IPS-NIHi7 (cell line): ENCODE results near the gene BCL2.
"Not testable (repeated sequence)": the region's sequence is repeated elsewhere in the genome, so short reads cannot be mapped to it uniquely, and the experiment has no call there.

ENCODE experiments used
- DNase-seq: peaks from one replicate; pipeline ENCODE4 v3.0.0; 2012; ENCODE audit warnings: mixed read lengths; ENCODE audit errors: extremely low spot score

Gene BCL2

GRCh38 chr18:63258749-63259566 lies 60.6 kb downstream of the BCL2 start:
- no peak for DNase-seq

GRCh38 chr18:63257453-63257852 lies 62.1 kb downstream of the BCL2 start:
- no peak for DNase-seq

DNA sequence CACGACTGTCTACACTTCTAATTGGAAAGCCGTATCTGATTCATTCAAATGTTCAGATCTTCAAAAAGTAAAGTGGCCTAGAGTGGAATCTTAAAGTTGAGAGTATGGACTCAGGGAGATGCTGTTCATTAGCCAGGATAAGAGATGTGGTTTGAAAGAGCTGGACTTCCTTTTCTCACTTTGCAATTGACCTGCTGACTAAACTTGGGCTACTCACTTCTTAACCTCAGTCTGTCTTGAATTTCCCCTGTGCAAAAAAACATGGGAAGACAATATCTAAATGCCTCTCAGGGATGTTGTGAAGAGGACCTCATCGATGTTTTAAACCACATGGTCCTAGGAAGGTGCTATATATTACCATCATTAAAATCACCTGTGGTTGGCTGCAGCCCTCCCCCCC lies 64.1 kb downstream of the BCL2 start:
- no peak for DNase-seq

GRCh38 chr18:63254716-63255399 lies 64.7 kb downstream of the BCL2 start:
- DNase-seq: no peak

GRCh38 chr18:63253428-63254372 lies 65.9 kb downstream of the BCL2 start:
- no peak for DNase-seq

- no peak for DNase-seq
Observed at GRCh38 chr18:63253014-63253413, 66.6 kb downstream of the BCL2 start.

GRCh38 chr18:63249771-63250170 lies 69.8 kb downstream of the BCL2 start:
- DNase-seq: no peak

DNA sequence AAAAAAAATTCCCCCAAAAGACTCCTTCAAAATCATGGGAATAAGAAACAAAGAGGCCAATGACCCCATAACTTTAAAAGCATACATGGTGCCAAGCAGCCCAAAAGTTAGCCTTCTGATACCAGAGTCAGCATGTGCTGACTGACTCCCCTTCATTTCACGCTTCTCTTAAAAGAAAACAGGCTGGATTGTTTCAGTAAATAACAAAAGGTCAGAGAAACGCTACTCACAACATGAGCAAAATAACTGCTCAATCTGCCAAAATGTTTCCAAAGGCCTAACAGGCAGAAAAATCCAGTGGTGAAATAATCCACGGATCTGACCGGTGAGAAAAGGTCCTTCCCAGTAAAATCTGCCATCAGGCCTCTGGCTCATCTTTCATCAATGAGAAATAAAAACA lies 71.6 kb downstream of the BCL2 start:
- DNase-seq: no peak

GRCh38 chr18:63247506-63247905 lies 72.1 kb downstream of the BCL2 start:
- no peak for DNase-seq

DNA sequence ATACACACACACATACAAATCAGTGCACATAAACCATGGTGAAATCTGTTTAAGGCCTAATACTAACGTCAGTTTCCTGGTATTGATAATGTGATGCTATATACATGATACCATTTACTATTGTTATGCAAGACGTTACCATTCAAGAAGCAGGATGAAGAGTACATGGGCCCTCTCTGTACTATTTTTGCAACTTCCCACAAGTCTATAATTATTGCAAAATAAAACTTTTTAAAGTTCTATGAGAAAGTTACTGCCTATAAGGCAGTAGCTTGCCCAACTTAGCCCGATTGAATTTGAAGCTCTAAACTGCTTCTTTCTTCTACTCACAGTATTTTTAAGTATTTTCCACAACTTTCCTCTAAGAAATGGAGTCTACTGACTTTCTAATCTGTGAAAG lies 74.0 kb downstream of the BCL2 start:
- no peak for DNase-seq

- no peak for DNase-seq
Observed at GRCh38 chr18:63244607-63245006, 75.0 kb downstream of the BCL2 start.

- DNase-seq: no peak
Observed at GRCh38 chr18:63241760-63242159, 77.8 kb downstream of the BCL2 start.

DNA sequence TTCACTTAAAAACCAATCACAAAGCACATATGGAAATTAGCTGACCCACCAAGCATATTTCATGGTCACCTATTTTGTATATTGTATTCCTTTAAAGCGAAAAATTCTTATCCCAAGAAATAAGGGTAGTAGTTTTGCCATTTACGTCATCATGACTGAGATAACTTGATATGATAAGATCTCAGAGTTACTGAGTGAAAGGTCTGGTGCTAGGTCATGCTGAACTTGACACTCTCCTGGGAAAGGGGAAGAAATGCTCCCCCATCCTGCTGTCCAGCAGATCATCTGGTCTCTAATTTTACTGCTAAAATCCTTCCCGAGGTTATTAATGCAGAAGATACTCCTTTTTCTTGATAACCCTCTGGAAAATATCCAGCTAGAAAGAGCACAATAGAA lies 78.3 kb downstream of the BCL2 start:
- DNase-seq: no peak

DNA sequence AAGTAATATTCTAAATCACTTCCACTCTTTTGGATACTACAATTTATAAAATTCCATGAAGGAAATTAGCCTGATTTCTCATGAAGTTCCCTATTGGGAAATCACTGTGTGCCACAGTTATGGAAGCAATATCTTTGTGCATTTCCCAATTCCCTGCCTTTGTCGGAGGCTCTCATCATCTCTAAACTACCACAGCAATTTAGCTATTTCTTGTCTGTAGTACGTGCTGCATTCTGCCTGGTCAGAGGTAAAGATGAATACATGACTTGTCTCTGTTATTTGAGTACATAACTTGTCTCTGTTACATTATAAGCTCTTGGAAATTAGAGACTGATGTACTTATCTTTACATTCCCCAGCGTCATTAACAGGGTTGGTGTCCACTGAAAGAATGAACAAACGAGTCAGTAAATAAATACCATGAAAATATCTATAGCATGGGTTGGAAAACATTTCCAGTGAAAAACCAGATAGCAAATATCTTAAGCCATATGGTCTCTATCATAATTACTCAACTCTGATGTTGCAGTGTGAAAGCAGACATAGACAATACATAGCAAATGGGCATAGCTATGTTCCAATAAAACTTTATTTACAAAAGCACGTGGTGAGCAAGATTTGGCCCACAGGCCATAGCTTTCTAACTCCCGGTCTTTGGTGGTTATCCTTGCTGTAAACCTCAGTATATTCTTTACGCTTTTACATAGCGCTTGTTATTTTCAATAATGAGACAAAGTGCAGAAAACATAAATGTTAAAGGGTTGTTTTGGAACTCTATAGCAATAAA lies 78.8 kb downstream of the BCL2 start:
- no peak for DNase-seq

DNA sequence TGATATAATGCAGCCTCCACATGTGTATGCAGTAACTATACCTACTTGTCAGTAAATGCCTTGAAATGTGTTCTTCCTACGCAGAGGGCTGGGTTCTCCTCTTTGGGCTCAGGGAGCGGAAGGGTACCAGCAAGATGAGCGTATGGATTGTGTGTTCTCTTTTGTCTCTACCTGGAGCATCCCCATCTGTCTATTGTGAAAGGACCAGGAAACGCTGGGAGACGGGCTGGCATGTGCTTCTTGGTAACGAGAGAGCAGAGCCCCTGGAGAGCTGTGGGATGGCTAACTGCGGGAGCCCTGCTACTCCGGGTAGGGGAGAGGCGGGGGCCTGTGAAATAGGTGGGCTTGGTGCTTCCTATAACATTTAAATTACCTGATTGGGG lies 80.9 kb downstream of the BCL2 start:
- DNase-seq: peak; percentile 55

DNA sequence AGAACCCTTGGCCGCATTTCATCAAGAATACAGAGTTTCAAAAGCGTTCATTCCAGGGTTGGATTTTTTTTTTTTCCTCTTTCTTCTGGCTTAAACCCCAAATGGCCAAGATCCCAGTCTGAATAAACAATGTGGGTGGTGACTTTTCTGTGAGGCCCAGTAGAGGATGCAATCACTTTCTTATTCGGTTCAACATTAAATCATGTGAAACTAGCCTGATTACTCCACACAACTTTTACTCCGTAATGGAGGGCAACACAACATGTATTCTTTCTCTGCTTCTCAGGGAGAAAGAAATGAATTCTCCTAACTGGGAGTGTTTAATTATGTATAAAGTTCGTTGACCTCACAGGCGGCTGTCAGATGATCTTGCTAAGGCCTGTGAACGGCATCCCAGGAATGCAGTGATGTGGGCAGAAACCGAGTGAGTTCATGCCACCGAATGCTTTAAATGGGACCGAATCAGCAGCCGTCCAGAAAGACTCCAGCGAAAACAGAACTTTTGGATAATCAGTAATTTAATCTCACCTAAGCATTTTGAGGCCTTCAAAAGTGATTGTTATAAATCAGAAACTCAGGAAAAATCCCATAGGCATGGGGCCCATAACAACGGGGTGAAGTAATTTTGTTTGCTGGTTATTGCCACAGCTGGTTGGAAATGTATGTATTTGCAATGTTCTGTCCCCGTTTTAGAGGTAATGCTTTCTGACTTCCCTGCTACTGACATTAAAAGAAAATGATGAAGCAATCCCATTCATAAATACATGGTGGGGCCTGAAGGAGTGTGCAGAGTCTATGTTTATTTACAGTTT lies 81.5 kb downstream of the BCL2 start:
- DNase-seq: peak; percentile 71

DNA sequence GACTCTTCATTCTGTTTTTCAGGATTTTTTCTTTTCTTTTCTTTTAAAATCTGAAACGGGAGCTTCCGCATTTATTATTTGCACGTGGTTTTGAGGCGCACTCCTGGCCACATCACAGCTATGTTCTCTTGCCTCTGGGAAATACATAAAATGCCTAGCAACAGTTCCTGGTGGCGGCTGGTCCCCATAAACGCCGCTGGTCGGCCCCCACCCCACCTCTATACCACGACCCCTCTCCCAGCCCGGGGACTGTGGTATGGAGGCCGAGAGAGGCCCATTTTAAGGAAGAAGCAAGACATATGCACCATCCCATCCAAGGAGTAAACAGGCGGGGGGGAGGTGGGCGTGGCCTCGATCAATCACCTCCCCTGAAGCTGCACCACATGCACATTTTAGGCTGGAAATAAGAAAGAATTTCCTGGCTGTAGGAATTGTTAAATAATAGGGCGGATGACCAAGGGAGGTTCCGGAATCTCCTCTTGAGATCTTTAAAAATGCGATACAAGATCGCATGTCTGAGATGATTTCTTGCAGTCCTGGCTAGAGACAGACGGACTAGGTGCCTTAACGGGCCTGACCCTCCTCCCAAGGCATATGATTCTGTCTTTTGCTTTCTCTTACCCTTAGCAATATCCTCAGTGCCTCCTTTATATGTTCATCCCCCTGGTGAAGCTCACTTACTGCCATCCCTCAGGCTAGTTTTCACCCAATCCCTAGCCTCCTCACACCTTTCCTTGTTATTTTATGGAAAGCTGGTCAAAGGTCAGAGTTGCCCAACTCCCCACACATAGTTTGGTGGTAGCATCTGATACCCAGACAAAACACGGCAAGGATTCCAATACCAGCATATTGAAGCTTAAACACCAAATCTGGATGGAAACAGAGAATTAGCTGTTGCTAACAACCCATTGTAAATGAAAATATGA lies 82.4 kb downstream of the BCL2 start:
- no peak for DNase-seq

DNA sequence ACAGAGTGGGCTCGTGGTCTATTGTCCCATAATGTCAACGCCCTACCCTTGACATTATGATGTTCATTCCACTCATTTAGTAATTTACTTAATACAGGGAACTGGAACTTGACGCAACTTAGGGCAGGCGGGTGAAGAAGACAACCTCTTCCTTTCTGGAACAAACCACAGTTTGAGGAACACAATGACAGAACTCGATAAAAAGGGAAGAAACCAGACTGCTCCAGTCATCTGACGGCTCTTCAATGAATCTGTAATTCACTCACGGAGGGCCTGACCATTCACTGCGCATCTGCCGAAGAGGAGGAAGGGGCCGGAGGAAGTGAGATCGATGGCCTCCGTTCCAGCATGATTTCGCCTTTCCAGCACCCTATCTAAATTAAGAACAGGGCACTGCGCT lies 83.2 kb downstream of the BCL2 start:
- no peak for DNase-seq

DNA sequence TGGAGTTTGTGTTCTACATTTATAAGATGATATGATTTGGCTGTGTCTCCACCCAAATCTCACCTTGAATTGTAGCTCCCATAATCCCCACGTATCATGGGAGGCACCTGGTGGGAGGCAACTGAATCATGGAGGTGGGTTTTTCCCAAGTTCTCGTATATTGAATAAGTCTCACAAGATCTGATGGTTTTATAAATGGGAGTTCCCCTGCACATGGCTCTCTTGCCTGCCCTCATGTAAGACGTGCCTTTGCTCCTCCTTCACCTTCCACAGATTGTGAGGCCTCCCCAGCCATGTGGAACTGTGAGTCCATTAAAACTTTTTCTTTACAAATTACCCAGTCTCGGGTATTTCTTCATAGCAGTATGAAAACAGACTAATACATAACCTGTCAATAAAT lies 83.6 kb downstream of the BCL2 start:
- not testable (repeated sequence) for DNase-seq

GRCh38 chr18:63234841-63235240 lies 84.7 kb downstream of the BCL2 start:
- no peak for DNase-seq
